ENCODE measurements around the gene SLC2A14.
"Not testable (repeated sequence)": the region's sequence is repeated elsewhere in the genome, so short reads cannot be mapped to it uniquely, and the experiment has no call there.

SLC2A14 gene

DNA sequence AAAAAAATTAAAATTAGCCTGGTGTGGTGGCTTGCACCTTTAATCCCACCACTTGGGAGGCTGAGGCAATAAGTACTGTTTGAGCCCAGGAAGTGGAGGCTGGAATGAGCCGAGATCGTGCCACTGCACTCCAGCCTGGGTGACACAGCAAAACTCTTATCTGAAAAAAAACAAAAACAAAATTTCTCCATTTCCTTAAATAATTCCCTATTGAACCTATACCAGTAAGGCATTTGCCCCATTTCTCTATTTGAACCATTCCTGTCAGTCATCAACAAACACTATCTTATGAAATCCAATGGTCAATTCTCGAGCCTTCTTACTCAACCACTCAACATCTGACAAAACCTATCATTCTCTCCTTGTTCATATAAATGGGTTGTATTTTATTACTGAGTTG lies 14.7 kb downstream of the SLC2A14 start:
- DNase-seq (ENCODE audit: extremely low read depth, low read depth): no peak
- TF ChIP-seq, protein P1, sequence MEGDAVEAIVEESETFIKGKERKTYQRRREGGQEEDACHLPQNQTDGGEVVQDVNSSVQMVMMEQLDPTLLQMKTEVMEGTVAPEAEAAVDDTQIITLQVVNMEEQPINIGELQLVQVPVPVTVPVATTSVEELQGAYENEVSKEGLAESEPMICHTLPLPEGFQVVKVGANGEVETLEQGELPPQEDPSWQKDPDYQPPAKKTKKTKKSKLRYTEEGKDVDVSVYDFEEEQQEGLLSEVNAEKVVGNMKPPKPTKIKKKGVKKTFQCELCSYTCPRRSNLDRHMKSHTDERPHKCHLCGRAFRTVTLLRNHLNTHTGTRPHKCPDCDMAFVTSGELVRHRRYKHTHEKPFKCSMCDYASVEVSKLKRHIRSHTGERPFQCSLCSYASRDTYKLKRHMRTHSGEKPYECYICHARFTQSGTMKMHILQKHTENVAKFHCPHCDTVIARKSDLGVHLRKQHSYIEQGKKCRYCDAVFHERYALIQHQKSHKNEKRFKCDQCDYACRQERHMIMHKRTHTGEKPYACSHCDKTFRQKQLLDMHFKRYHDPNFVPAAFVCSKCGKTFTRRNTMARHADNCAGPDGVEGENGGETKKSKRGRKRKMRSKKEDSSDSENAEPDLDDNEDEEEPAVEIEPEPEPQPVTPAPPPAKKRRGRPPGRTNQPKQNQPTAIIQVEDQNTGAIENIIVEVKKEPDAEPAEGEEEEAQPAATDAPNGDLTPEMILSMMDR (IDR thresholded peaks at IDR 0.05; ENCODE audit: low read depth, low read length): no peak

DNA sequence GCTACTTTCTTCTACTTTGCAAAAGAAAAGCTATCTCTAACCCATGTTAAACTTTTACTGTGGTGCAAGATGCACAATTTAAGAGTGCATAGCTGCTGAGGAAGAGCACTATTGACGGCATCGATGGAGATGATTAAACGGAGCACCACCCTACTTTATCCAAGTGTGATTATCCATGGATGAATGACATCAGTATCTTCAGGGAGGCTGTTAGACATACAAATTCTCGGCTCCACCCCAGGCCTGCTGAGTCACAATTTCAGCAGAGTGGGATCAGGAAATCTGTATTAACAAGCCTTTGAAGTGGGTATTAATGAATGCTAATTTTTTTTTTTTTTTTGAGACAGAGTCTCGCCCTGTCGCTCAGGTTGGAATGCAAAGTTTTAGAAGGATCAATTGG lies 16.2 kb downstream of the SLC2A14 start:
- TF ChIP-seq, protein P1 (IDR thresholded peaks at IDR 0.05; ENCODE audit: low read depth, low read length): no peak
- no peak for DNase-seq (ENCODE audit: extremely low read depth, low read depth)

DNA sequence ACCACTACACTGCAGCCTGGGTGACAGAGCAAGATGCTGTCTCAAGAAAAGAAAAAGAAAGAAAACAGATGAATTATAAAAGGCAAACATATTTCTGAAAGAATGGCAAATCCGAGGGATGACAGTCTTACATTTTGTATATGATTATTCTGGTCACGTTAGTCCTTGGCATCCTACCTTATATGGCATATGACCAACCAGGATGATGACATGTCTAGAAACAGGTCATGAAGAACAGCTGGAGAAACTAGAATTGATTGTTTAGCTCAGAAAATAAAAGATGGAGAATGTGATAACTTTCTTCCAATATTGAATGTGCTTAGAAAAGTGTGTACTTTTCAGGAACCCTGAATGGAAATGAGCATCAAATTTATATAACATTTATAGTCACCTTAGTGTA lies 19.2 kb downstream of the SLC2A14 start:
- TF ChIP-seq, protein P1 (IDR thresholded peaks at IDR 0.05; ENCODE audit: low read depth, low read length): no peak
- DNase-seq (ENCODE audit: extremely low read depth, low read depth): no peak

DNA sequence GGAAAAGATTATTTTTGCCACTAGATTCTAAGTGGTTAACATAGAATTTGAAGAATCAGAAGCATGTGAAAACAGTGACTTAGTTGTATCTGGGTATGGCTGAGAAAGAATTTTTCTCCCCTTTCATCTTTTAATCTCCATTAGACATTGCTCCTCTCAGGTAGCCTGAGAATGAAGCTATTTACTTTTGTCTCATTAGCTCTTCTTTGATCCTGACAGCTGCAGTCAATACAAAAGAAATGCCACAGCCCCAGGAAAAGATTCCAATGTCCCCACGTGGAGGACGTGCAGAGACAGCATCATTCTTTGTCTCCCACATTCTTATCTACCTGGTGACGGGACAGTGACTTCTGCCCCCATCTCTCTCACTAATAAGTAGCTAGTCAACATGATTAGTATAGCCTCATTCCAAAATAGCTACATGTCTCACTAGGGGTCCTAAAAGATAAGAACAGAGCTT lies 21.1 kb downstream of the SLC2A14 start:
- not testable (repeated sequence) for DNase-seq (ENCODE audit: extremely low read depth, low read depth)

DNA sequence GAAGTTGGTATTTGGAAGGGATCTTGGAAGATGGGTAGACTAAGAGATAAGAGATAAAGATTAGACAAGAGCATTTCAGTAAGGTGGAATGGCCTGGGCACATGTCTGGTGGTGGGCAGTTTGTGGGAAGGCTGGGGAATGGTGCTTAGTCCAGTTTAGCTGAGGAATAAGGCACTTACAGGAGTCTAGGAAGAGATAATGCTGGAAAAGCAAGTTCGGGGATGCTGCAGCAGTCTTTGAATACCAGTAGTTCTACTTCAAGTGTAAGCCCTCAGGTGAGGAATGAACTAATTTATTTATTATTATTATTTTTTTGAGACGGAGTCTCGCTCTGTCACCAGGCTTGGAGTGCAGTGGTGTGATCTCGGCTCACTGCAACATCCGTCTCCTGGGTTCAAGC lies 22.6 kb downstream of the SLC2A14 start:
- DNase-seq (ENCODE audit: extremely low read depth, low read depth): not testable (repeated sequence)

DNA sequence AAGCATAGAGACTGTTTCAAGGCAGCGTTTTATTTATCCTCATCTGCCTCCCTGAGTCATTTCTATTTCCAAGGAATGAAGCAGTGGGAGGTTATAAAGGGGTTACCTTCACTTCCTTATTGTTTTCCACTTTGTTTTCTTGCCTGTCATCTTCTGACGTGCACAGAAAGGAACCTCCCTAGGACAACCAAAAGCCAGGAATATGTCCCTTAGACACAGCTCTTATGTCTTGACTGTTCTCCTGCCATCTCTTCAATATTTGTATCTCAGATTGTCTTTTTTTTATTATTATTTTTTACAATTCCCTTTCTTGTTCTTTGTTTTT lies 24.7 kb downstream of the SLC2A14 start:
- not testable (repeated sequence) for DNase-seq (ENCODE audit: extremely low read depth, low read depth)

DNA sequence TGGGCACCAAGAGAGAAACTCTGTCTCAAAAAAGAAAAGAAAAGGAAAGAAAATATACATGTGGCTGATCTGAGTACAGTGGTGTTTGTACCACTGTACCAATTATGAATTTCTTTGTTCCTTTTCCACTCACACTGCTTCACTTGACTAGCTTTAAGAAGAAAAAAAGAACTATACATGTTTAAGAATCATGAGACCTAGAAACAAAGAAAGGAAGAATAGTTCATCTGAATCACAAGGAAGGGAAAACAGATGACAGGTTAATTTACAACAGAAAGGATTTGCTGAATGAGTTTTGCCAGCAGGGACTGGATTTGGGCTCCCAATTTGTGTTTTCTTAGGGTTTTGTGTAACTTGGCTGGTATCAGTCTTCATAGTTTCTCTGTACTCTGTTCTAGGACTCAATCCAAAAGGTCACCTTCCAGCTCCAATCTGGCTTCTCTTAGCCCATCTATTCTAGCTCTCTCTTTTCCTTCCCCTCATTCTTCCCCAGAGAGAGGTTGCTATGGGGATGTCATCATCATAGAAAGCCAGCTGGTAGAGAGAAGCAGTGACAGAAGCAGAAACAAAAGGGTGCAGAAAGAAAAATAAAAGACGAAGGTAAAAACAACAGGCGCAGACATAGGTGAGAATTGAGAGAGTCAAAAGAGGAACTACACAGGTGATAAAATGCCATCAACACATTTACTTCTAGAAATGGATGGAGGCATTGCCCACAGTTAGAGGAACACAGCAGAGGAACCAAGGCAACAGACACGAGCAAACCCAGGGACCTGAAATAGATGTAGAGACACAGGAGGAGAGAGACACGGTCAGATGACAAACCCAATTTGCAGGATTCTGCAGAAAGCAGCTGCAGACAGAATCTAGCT lies 25.3 kb downstream of the SLC2A14 start:
- not testable (repeated sequence) for DNase-seq (ENCODE audit: extremely low read depth, low read depth)

DNA sequence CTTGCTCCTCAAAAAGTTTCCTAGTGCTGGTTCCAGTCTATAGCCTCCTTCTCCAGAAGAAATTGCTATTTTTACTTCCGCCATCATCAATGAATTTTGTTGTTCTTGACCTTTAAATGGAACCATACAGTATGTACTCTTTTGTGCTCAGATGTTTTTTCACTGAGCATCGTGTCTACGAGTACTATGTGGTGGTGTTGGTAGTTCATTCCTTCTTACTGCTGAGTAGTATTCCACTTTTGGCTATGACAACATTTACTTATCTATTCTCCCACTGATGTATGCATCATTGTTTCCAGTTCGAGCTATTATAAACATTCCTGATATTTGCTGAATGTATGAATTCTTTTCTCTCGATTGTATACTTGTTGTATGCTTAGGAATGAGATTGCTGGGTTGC lies 28.6 kb downstream of the SLC2A14 start:
- DNase-seq (ENCODE audit: extremely low read depth, low read depth): no peak
- TF ChIP-seq, protein P1 (IDR thresholded peaks at IDR 0.05; ENCODE audit: low read depth, low read length): no peak

DNA sequence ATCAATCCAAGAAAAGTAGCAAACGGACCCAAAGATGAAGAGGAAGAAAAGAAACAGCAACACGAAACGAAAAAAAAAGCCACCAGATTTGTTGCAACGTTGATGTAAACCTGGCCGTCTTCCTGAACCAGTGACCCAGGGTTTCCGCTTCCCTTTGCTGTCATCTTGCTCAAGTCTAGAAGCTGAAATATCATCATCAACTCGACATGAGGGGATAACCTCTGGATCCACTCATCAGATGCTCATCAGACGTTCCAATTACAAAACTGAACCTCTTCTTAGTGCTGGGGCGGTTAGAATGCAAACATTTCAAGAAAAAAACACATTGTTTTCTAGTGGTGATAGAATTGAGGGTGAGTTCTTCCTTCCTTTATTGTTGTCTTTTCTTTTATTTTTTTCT lies 29.1 kb downstream of the SLC2A14 start:
- DNase-seq (ENCODE audit: extremely low read depth, low read depth): not testable (repeated sequence)

DNA sequence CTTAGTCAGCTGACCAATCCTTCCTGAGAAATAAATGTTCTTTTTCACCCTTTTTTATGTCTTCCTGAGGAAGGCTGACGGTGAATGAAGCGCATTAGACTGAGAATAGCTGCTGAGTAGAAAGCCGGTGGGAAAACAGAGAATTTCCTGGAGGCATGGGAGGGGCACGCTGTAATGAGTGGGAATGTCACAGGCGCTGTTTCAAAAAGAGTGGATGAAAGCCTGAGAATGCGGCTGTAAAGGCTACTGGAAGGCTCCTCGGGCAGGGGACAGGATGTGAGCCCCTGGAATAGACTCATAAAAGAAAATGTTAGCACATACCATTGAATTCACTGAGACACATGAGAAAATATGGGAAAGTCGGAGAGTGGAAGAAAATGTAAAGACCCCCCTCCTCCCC lies 29.6 kb downstream of the SLC2A14 start:
- DNase-seq (ENCODE audit: extremely low read depth, low read depth): not testable (repeated sequence)

DNA sequence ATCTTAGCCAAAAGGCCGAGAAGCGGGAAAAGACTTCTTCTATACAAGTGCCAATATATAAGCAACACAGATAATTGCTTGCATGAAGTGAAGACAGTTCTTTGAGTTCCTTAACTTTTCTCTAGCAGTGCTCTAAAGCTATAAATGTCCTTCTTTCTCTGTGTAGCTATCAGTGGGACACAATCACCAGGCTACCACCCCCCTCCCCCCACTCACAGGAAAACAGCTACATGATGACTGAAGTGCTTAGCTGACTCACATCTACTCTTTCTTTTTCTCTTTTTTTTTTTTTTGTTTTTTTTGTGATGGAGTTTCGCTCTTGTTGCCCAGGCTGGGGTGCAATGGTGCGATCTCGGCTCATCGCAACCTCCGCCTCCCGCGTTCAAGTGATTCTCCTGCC lies 30.3 kb downstream of the SLC2A14 start:
- DNase-seq (ENCODE audit: extremely low read depth, low read depth): not testable (repeated sequence)

DNA sequence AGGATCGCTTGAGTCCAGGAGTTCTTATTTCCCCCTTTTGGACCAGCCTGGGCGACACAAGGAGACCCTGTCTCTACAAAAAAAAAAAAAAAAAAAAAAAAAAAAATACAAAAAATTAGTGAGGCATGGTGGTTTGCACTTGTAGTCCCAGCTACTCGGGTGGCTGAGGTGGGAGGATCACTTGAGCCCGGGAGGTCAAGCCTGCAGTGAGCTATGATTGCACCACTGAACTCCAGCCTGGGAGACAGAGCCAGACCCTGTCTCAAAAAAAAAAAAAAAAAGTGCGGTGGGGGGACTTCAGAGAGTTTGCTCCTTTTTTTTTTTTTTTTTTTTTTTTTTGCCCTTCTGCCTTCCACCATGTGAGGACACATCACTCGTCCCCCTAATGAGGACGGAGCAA lies 32.9 kb downstream of the SLC2A14 start:
- not testable (repeated sequence) for DNase-seq (ENCODE audit: extremely low read depth, low read depth)

DNA sequence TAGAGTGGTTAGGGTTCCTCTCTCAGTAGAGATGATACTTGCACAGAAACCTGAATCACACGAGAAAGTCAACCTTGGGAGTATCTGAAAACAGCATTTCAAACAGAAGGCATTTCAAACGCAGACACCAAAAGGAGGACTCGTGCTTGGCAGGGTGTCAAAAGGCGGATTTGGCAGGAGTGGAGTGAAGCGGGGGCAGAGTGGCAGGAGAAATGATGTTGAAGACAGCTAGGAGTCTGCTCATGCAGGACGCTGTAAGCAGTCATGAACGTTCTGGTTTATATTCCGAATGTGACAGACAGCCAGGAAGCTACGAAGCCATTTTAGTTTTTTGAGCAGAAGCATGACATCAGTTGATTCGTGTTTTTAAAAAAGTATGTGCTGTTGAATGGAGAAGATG lies 33.5 kb downstream of the SLC2A14 start:
- DNase-seq (ENCODE audit: extremely low read depth, low read depth): not testable (repeated sequence)
